NCI-H2227 (cell line): Measurements from ENCODE around the gene SDK1.

ENCODE experiments used
- DNase-seq: peaks from one replicate; lab custom pipeline; 2025; ENCODE audit not compliant: unreplicated experiment; lab: John Stamatoyannopoulos, UW

SDK1 gene

GRCh38 chr7:4067476-4067760, 766.4 kb downstream of the SDK1 start:
- no peak for DNase-seq

GRCh38 chr7:4067874-4068273, 766.8 kb downstream of the SDK1 start:
- DNase-seq = no peak

GRCh38 chr7:4068286-4068685, 767.2 kb downstream of the SDK1 start:
- DNase-seq = no peak

- DNase-seq = no peak
Observed at GRCh38 chr7:4069268-4070095, 768.4 kb downstream of the SDK1 start.

- DNase-seq = no peak
Observed at GRCh38 chr7:4070214-4070613, 769.2 kb downstream of the SDK1 start.

- DNase-seq = no peak
Observed at GRCh38 chr7:4071370-4072058, 770.5 kb downstream of the SDK1 start.

- no peak for DNase-seq
Observed at GRCh38 chr7:4072161-4072925, 771.3 kb downstream of the SDK1 start.

- DNase-seq = no peak
Observed at GRCh38 chr7:4073052-4073451, 772.0 kb downstream of the SDK1 start.

GRCh38 chr7:4073750-4074149, 772.7 kb downstream of the SDK1 start:
- DNase-seq = no peak

GRCh38 chr7:4074407-4074806, 773.4 kb downstream of the SDK1 start:
- DNase-seq = no peak

GRCh38 chr7:4074994-4075393, 773.9 kb downstream of the SDK1 start:
- DNase-seq = no peak

- no peak for DNase-seq
Observed at GRCh38 chr7:4076701-4077294, 775.7 kb downstream of the SDK1 start.

- DNase-seq = no peak
Observed at GRCh38 chr7:4077980-4078379, 776.9 kb downstream of the SDK1 start.

GRCh38 chr7:4078580-4078979, 777.5 kb downstream of the SDK1 start:
- DNase-seq = no peak

- no peak for DNase-seq
Observed at GRCh38 chr7:4079366-4079765, 778.3 kb downstream of the SDK1 start.

GRCh38 chr7:4079956-4080355, 778.9 kb downstream of the SDK1 start:
- DNase-seq = no peak

- DNase-seq = no peak
Observed at GRCh38 chr7:4080954-4081353, 779.9 kb downstream of the SDK1 start.

- DNase-seq = no peak
Observed at GRCh38 chr7:4083513-4083912, 782.5 kb downstream of the SDK1 start.

- DNase-seq = no peak
Observed at GRCh38 chr7:4084271-4084670, 783.2 kb downstream of the SDK1 start.

GRCh38 chr7:4085937-4086691, 785.1 kb downstream of the SDK1 start:
- DNase-seq = no peak

- no peak for DNase-seq
Observed at GRCh38 chr7:4086723-4087122, 785.7 kb downstream of the SDK1 start.
